ENCODE measurements around the gene HTR4.

The HTR4 gene

DNA sequence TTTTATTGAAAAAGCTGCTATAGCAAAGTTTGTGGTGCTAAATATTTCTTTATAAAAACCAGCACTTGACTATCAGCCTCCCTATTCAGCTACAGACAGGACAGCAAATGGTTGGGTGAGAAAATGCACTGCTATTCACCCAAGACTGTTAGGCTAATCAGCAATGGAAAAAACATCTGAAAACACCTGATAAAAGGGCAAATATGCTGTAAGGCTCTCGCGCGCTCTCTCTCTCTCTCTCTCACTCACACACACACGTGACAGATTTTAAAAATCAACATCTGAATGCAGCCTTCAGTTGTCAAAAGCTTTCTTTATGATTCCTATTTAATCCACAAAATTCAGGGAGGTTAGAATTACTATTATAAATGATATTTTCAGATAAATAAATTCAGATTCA, 80.2 kb downstream of the HTR4 start:
- H3K9me3 Mint-ChIP-seq: no peaks in the 10 kb centered on the region
- ATAC-seq (replicated peaks; ENCODE audit: extremely low read depth, poor library complexity, severe bottlenecking): no peak

GRCh38 chr5:148573374-148573773, 81.0 kb downstream of the HTR4 start:
- Mint-ChIP-seq H3K4me1 (no peaks in the 10 kb centered on the region), H3K27ac (ENCODE audit: low read depth) (no peak overlapping the region), H3K4me3 (no peak overlapping the region), H3K9me3 (no peaks in the 10 kb centered on the region), H3K27me3 (peaks cover 53% of the 10 kb centered on the region), H3K36me3 (ENCODE audit: insufficient read depth) (no peaks in the 10 kb centered on the region)
- ATAC-seq (replicated peaks; ENCODE audit: extremely low read depth, poor library complexity, severe bottlenecking) (no peak), DNase-seq (ENCODE audit: low spot score in 2 of 2) (no peak)

More for the DNA sequence above, 80.2 kb downstream of the HTR4 start:
- Mint-ChIP-seq H3K4me3 (no peak overlapping the region), H3K27ac (ENCODE audit: low read depth) (no peak overlapping the region), H3K4me1 (no peaks in the 10 kb centered on the region), H3K36me3 (ENCODE audit: insufficient read depth) (no peaks in the 10 kb centered on the region), H3K27me3 (peaks cover 53% of the 10 kb centered on the region)
- DNase-seq (ENCODE audit: low spot score in 2 of 2): no peak

- DNase-seq (ENCODE audit: low spot score in 2 of 2) (no peak), ATAC-seq (replicated peaks; ENCODE audit: extremely low read depth, poor library complexity, severe bottlenecking) (no peak)
- H3K4me3 Mint-ChIP-seq: no peak overlapping the region
- no peaks in the 10 kb centered on the region for H3K36me3 Mint-ChIP-seq (ENCODE audit: insufficient read depth)
- no peaks in the 10 kb centered on the region for H3K4me1 Mint-ChIP-seq
- peaks cover 65% of the 10 kb centered on the region for H3K27me3 Mint-ChIP-seq
- H3K9me3 Mint-ChIP-seq: no peaks in the 10 kb centered on the region
- no peak overlapping the region for H3K27ac Mint-ChIP-seq (ENCODE audit: low read depth)
Measured at GRCh38 chr5:148569948-148570347, 84.4 kb downstream of the HTR4 start.

- ATAC-seq (replicated peaks; ENCODE audit: extremely low read depth, poor library complexity, severe bottlenecking) (no peak), DNase-seq (ENCODE audit: low spot score in 2 of 2) (no peak)
- Mint-ChIP-seq H3K36me3 (ENCODE audit: insufficient read depth) (no peaks in the 10 kb centered on the region), H3K4me3 (no peak overlapping the region), H3K4me1 (no peaks in the 10 kb centered on the region), H3K9me3 (no peaks in the 10 kb centered on the region), H3K27ac (ENCODE audit: low read depth) (no peak overlapping the region), H3K27me3 (peaks cover 54% of the 10 kb centered on the region)
Measured at GRCh38 chr5:148565148-148565547, 89.2 kb downstream of the HTR4 start.

DNA sequence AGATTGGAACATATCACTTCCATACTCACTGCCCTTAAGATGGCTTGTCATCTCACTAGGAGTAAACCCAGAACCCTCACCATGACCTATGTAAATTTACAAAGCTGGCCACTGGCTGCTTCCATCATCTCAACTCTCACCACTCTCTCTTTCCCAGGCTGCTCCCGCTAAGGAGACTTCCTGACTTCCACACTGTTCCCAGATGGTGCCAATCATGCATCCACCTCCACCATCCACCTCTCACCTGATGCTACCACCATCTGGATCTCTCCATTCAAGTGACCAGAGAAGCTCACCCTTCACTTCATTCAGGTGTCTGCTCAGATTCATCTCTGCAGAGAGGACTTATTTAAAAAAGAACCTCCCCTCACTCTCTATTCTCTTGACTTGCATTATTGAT, 91.3 kb downstream of the HTR4 start:
- Mint-ChIP-seq H3K4me3 (no peak overlapping the region), H3K36me3 (ENCODE audit: insufficient read depth) (no peaks in the 10 kb centered on the region), H3K4me1 (no peaks in the 10 kb centered on the region), H3K9me3 (no peaks in the 10 kb centered on the region), H3K27me3 (peaks cover 57% of the 10 kb centered on the region), H3K27ac (ENCODE audit: low read depth) (no peak overlapping the region)
- DNase-seq (ENCODE audit: low spot score in 2 of 2): no peak
- no peak for ATAC-seq (replicated peaks; ENCODE audit: extremely low read depth, poor library complexity, severe bottlenecking)

DNA sequence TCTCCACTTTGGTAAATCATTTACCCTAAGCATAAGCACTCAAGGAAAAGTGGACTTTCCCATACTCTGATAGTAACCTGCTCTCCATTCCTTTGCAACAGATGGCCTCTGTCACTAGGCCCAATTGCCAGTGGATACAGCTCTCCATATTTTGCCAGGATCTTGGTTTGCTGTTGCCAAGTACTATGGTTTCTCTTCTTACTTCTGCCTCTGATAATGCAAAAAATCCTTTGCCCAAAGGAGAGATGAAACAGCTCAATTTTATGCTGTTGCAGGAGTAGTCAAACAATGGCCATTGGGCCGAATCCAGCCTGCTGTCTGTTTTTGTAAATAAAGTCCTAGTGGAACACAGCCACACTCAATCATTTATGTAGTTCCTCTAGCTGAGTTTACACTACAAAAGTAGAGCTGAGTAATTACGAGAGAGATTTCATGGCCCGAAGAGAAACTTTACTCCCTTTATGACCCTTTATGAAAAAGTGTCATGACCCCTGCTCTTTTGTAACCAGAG, 92.5 kb downstream of the HTR4 start:
- Mint-ChIP-seq H3K4me3 (no peak overlapping the region), H3K27ac (ENCODE audit: low read depth) (no peak overlapping the region), H3K27me3 (peaks cover 57% of the 10 kb centered on the region), H3K9me3 (no peaks in the 10 kb centered on the region), H3K4me1 (no peaks in the 10 kb centered on the region), H3K36me3 (ENCODE audit: insufficient read depth) (no peaks in the 10 kb centered on the region)
- no peak for DNase-seq (ENCODE audit: low spot score in 2 of 2)
- no peak for ATAC-seq (replicated peaks; ENCODE audit: extremely low read depth, poor library complexity, severe bottlenecking)

DNA sequence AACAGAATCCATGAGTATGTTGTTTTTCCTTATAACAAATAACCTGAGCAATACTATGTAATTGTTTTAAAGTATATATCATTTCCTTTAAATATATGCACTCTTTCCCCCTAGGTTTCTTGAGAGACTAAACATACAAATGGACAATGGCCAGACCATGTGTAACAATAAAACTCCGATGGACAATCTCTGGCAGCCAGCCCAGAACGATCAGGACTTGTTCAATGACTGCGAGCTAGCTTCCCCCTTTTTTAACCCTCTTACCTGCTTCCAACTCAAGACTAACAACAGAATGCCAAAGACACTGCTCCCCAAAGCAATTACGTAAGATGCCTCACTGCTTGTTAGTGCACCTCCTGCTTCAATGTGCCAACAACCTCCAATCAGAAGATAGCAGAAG, 94.9 kb downstream of the HTR4 start:
- Mint-ChIP-seq H3K9me3 (no peaks in the 10 kb centered on the region), H3K4me1 (no peaks in the 10 kb centered on the region), H3K27ac (ENCODE audit: low read depth) (no peak overlapping the region), H3K27me3 (peaks cover 53% of the 10 kb centered on the region), H3K4me3 (no peak overlapping the region), H3K36me3 (ENCODE audit: insufficient read depth) (no peaks in the 10 kb centered on the region)
- ATAC-seq (replicated peaks; ENCODE audit: extremely low read depth, poor library complexity, severe bottlenecking) (no peak), DNase-seq (ENCODE audit: low spot score in 2 of 2) (no peak)

DNA sequence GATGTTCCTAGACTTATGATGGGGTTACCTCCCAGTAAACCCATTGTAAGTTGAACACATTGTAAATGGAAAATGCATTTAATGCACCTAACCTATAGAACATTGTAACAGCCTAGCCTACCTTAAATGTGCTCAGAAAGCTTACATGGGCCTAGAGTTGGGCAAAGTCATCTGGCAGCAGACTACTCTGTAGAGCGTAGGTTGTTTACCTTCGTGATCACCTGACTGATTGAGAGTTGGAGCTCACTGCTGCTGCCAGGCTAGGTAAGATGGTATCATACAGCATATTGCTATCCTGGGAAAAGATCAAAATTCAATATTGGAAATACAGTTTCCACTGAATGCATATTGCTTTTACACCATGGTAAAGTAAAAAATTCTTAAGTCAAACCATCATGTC, 95.4 kb downstream of the HTR4 start:
- Mint-ChIP-seq H3K27ac (ENCODE audit: low read depth) (no peak overlapping the region), H3K4me3 (no peak overlapping the region), H3K36me3 (ENCODE audit: insufficient read depth) (no peaks in the 10 kb centered on the region), H3K27me3 (peaks cover 47% of the 10 kb centered on the region), H3K9me3 (no peaks in the 10 kb centered on the region), H3K4me1 (no peaks in the 10 kb centered on the region)
- ATAC-seq (replicated peaks; ENCODE audit: extremely low read depth, poor library complexity, severe bottlenecking) (no peak), DNase-seq (ENCODE audit: low spot score in 2 of 2) (no peak)

- no peak for ATAC-seq (replicated peaks; ENCODE audit: extremely low read depth, poor library complexity, severe bottlenecking)
- no peak overlapping the region for H3K4me3 Mint-ChIP-seq
Measured at GRCh38 chr5:148556835-148557234, 97.5 kb downstream of the HTR4 start.

GRCh38 chr5:148554621-148555020, 99.7 kb downstream of the HTR4 start:
- DNase-seq (ENCODE audit: low spot score in 2 of 2) (no peak), ATAC-seq (replicated peaks; ENCODE audit: extremely low read depth, poor library complexity, severe bottlenecking) (no peak)
- Mint-ChIP-seq H3K27ac (ENCODE audit: low read depth) (no peak overlapping the region), H3K9me3 (no peaks in the 10 kb centered on the region), H3K36me3 (ENCODE audit: insufficient read depth) (no peaks in the 10 kb centered on the region), H3K4me1 (no peaks in the 10 kb centered on the region), H3K4me3 (no peak overlapping the region), H3K27me3 (peaks cover 20% of the 10 kb centered on the region)

More at GRCh38 chr5:148556835-148557234, 97.5 kb downstream of the HTR4 start:
- Mint-ChIP-seq H3K27me3 (peaks cover 27% of the 10 kb centered on the region), H3K4me1 (no peaks in the 10 kb centered on the region), H3K27ac (ENCODE audit: low read depth) (no peak overlapping the region), H3K9me3 (no peaks in the 10 kb centered on the region), H3K36me3 (ENCODE audit: insufficient read depth) (no peaks in the 10 kb centered on the region)
- no peak for DNase-seq (ENCODE audit: low spot score in 2 of 2)

- ATAC-seq (replicated peaks; ENCODE audit: extremely low read depth, poor library complexity, severe bottlenecking) (no peak), DNase-seq (ENCODE audit: low spot score in 2 of 2) (no peak)
- H3K36me3 Mint-ChIP-seq (ENCODE audit: insufficient read depth): peaks cover 1% of the 10 kb centered on the region
- H3K4me3 Mint-ChIP-seq: no peak overlapping the region
- no peaks in the 10 kb centered on the region for H3K9me3 Mint-ChIP-seq
- H3K4me1 Mint-ChIP-seq: no peaks in the 10 kb centered on the region
- no peak overlapping the region for H3K27ac Mint-ChIP-seq (ENCODE audit: low read depth)
- peaks cover 34% of the 10 kb centered on the region for H3K27me3 Mint-ChIP-seq
Measured at GRCh38 chr5:148543727-148544126, 110.6 kb downstream of the HTR4 start.

GRCh38 chr5:148542812-148543211, 111.5 kb downstream of the HTR4 start:
- no peaks in the 10 kb centered on the region for H3K4me1 Mint-ChIP-seq
- DNase-seq (ENCODE audit: low spot score in 2 of 2): no peak
- ATAC-seq (replicated peaks; ENCODE audit: extremely low read depth, poor library complexity, severe bottlenecking): no peak
- peaks cover 37% of the 10 kb centered on the region for H3K27me3 Mint-ChIP-seq
- peaks cover 1% of the 10 kb centered on the region for H3K36me3 Mint-ChIP-seq (ENCODE audit: insufficient read depth)
- H3K9me3 Mint-ChIP-seq: no peaks in the 10 kb centered on the region
- no peak overlapping the region for H3K4me3 Mint-ChIP-seq
- H3K27ac Mint-ChIP-seq (ENCODE audit: low read depth): no peak overlapping the region

- no peak overlapping the region for H3K4me3 Mint-ChIP-seq
- H3K36me3 Mint-ChIP-seq (ENCODE audit: insufficient read depth): peaks cover 1% of the 10 kb centered on the region
- peaks cover 52% of the 10 kb centered on the region for H3K27me3 Mint-ChIP-seq
- H3K27ac Mint-ChIP-seq (ENCODE audit: low read depth): no peak overlapping the region
- no peak for DNase-seq (ENCODE audit: low spot score in 2 of 2)
- no peak for ATAC-seq (replicated peaks; ENCODE audit: extremely low read depth, poor library complexity, severe bottlenecking)
- H3K9me3 Mint-ChIP-seq: no peaks in the 10 kb centered on the region
- H3K4me1 Mint-ChIP-seq: no peaks in the 10 kb centered on the region
Measured at GRCh38 chr5:148541054-148541835, 113.1 kb downstream of the HTR4 start.

Data from central memory CD8-positive, alpha-beta T cell (primary cell).